Measurements from ENCODE around the gene SIRT2. TPM values are rescaled to one million over a fixed set of nuclear protein-coding genes. Genes with fewer than 3 reads are reported as not detected.
"Not testable (repeated sequence)": the region's sequence is repeated elsewhere in the genome, so short reads cannot be mapped to it uniquely, and the experiment has no call there.

SIRT2 gene
- polyA plus RNA-seq, 6 donors from 2014 or later: 43.2 to 64.9 (median 54.4) TPM

GRCh38 chr19:38861368-38861767 lies 38.0 kb downstream of the SIRT2 start:
- DNase-seq (no peak), ATAC-seq (ENCODE audit: low read depth in 2 of 2) (no peak)
- no peaks in the 10 kb centered on the region for H3K27me3 Mint-ChIP-seq
- peaks cover 0 to 5% (median 2%) of the 10 kb centered on the region in 7 donors for H3K9me3 Mint-ChIP-seq
- H3K4me3 Mint-ChIP-seq: peak overlapping the region in 2 of 8 donors; percentile 20 to 86
- H3K36me3 Mint-ChIP-seq: no peaks in the 10 kb centered on the region
- H3K27ac Mint-ChIP-seq: peak overlapping the region in 1 of 6 donors; percentile 78
- peaks cover 52 to 82% (median 72%) of the 10 kb centered on the region in 3 donors for H3K4me1 Mint-ChIP-seq

DNA sequence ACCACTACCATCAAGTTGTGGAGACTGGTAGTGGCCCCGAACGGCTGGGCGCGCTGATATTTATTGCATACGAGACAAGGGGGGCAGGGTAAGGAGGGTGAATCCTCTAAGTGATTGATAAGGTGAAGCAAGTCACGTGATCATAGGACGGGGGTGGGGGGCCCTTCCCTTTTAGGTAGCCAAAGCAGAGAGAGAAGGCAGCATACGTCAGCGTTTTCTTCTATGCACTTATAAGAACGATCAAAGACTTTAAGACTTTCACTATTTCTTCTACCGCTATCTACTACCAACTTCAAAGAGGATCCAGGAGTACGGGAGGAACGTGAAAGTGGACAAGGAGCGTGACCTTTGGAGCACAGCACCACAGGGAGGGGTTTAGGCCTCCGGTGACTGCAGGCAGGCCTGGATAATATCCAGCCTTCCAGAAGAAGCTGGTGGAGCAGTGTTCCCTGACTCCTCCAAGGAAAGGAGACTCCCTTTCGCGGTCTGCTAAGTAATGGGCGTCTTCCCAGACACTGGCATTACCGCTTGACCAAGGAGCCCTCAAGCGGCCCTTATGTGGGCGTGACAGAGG lies 39.7 kb downstream of the SIRT2 start:
- Mint-ChIP-seq H3K27ac (peak overlapping the region in 5 of 6 donors; percentile 49 to 89 (median 77)), H3K4me3 (peak overlapping the region in 5 of 8 donors; percentile 2 to 55 (median 16)), H3K4me1 (peaks cover 39 to 72% (median 57%) of the 10 kb centered on the region in 3 donors)
- not testable (repeated sequence) for H3K36me3 Mint-ChIP-seq; H3K9me3 Mint-ChIP-seq; DNase-seq; ATAC-seq (ENCODE audit: low read depth in 2 of 2); H3K27me3 Mint-ChIP-seq

- no peaks in the 10 kb centered on the region for H3K27me3 Mint-ChIP-seq
- no peaks in the 10 kb centered on the region for H3K9me3 Mint-ChIP-seq
- H3K36me3 Mint-ChIP-seq: no peaks in the 10 kb centered on the region
- DNase-seq (no peak), ATAC-seq (ENCODE audit: low read depth in 2 of 2) (no peak)
- peak overlapping the region; percentile 84 to 97 (median 96) for H3K27ac Mint-ChIP-seq
- H3K4me3 Mint-ChIP-seq: peak overlapping the region in 5 of 8 donors; percentile 70 to 87 (median 83)
- H3K4me1 Mint-ChIP-seq: peaks cover 32 to 65% (median 52%) of the 10 kb centered on the region in 3 donors
Measured at GRCh38 chr19:38856813-38857212, 42.6 kb downstream of the SIRT2 start.

DNA sequence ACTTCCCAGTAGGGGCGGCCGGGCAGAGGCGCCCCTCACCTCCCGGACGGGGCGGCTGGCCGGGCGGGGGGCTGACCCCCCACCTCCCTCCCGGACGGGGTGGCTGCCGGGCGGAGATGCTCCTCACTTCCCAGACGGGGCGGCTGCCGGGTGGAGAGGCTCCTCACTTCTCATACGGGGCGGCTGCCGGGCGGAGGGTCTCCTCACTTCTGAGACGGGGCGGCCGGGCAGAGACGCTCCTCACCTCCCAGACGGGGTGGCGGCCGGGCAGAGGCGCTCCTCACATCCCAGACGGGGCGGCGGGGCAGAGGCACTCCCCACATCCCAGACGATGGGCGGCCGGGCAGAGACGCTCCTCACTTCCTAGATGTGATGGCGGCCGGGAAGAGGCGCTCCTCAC lies 43.7 kb downstream of the SIRT2 start:
- not testable (repeated sequence) for H3K9me3 Mint-ChIP-seq; H3K27me3 Mint-ChIP-seq; H3K27ac Mint-ChIP-seq; H3K36me3 Mint-ChIP-seq; ATAC-seq (ENCODE audit: low read depth in 2 of 2); DNase-seq
- peak overlapping the region in 1 of 8 donors; percentile 87 for H3K4me3 Mint-ChIP-seq
- H3K4me1 Mint-ChIP-seq: peaks cover 39 to 71% (median 59%) of the 10 kb centered on the region in 3 donors

- H3K9me3 Mint-ChIP-seq; ATAC-seq (ENCODE audit: low read depth in 2 of 2); H3K36me3 Mint-ChIP-seq; DNase-seq; H3K27me3 Mint-ChIP-seq: not testable (repeated sequence)
- Mint-ChIP-seq H3K27ac (peak overlapping the region in 1 of 6 donors; percentile 58), H3K4me3 (peak overlapping the region in 3 of 8 donors; percentile 9 to 61 (median 20)), H3K4me1 (peaks cover 38 to 67% (median 58%) of the 10 kb centered on the region in 3 donors)
Measured at GRCh38 chr19:38854961-38855360, 44.5 kb downstream of the SIRT2 start.

- ATAC-seq (ENCODE audit: low read depth in 2 of 2): no peak
- Mint-ChIP-seq H3K27ac (peak overlapping the region; percentile 93 to 99 (median 98)), H3K4me1 (peaks cover 41 to 62% (median 57%) of the 10 kb centered on the region in 3 donors), H3K9me3 (no peaks in the 10 kb centered on the region), H3K27me3 (no peaks in the 10 kb centered on the region), H3K36me3 (no peaks in the 10 kb centered on the region), H3K4me3 (peak overlapping the region in 7 of 8 donors; percentile 62 to 98 (median 95))
- DNase-seq: no peak
Measured at GRCh38 chr19:38853214-38853613, 46.2 kb downstream of the SIRT2 start.

DNA sequence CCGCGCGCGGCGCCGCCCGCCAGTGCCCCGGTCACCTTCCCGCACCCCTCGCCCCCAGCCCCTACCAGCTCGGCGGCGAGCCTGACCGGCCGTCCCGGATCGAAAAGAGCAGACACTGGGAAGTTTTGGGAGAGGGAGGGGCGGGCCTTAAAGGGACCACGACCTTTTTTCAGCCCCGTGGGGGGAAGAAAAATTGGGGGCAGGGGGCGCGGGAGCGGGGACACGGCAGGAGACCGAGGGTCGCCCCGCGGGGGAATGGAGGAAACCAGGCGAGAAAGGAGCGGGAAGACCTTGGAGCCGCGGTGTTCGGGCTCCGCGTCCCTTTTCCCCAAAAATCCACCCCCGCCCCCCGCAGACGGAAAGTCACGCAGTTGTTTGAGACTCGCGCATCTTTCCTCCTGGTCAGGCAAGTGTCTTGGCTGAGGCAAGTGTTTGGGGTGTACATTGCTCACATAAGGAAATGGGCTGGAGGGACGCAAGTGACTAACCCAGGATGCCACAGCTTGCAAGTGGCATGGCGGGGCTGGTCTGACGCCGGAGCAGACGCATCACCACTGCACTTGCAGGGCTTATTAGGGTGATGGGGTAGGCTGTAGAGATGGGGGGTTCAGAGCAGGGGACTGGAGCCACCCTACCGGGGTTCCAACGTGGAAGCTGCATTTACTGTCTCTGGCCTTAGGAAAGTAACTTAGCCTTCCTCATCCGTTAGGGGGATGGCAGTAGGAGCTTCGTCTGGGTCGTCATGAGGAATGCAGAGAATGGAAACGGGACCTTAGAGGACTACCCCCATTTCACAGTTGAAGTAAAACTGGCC lies 47.0 kb downstream of the SIRT2 start:
- ATAC-seq (ENCODE audit: low read depth in 2 of 2): no peak
- H3K4me1 Mint-ChIP-seq: peaks cover 45 to 62% (median 57%) of the 10 kb centered on the region in 3 donors
- H3K27me3 Mint-ChIP-seq: no peaks in the 10 kb centered on the region
- peak; percentile 48 for DNase-seq
- H3K9me3 Mint-ChIP-seq: no peaks in the 10 kb centered on the region
- H3K4me3 Mint-ChIP-seq: peak overlapping the region; percentile 71 to 98 (median 96)
- H3K27ac Mint-ChIP-seq: peak overlapping the region; percentile 98 to 99 (median 98)
- no peaks in the 10 kb centered on the region for H3K36me3 Mint-ChIP-seq

DNA sequence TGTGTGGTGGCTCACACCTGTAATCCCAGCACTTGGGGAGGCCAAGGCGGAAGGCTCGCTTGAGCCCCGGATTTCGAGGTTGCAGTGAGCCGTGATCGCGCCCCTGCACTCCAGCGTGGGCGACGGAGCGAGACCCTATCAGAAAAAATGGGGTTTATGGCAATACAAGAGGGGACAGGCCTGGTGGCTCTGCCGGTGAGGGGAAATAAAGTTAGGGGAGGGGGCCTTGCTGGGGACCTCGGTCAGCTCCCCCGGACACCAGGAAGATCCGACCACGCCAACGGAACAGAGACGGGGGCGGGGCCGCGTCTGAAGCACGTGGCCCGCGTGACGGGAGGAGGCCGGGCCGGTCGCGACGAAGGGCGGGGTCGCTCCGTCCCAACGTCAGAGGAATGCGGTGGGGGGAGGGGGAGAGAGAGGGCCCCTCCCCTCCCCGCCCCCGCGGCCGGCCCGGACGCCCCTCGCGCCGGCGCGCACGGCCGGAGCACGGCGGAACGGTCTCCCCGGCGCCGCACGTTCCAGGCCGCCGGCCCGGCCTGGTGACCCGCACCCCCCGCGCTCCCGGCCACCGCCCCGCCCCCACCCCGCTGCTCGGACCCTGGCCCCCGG lies 47.7 kb downstream of the SIRT2 start:
- peaks cover 38 to 62% (median 55%) of the 10 kb centered on the region in 3 donors for H3K4me1 Mint-ChIP-seq
- H3K27ac Mint-ChIP-seq: peak overlapping the region; percentile 99 to 100 (median 100)
- H3K27me3 Mint-ChIP-seq: no peaks in the 10 kb centered on the region
- peak overlapping the region; percentile 71 to 99 (median 96) for H3K4me3 Mint-ChIP-seq
- no peaks in the 10 kb centered on the region for H3K9me3 Mint-ChIP-seq
- H3K36me3 Mint-ChIP-seq: no peaks in the 10 kb centered on the region
- DNase-seq: peak; percentile 93
- peak; percentile 9 to 15 for ATAC-seq (ENCODE audit: low read depth in 2 of 2)

DNA sequence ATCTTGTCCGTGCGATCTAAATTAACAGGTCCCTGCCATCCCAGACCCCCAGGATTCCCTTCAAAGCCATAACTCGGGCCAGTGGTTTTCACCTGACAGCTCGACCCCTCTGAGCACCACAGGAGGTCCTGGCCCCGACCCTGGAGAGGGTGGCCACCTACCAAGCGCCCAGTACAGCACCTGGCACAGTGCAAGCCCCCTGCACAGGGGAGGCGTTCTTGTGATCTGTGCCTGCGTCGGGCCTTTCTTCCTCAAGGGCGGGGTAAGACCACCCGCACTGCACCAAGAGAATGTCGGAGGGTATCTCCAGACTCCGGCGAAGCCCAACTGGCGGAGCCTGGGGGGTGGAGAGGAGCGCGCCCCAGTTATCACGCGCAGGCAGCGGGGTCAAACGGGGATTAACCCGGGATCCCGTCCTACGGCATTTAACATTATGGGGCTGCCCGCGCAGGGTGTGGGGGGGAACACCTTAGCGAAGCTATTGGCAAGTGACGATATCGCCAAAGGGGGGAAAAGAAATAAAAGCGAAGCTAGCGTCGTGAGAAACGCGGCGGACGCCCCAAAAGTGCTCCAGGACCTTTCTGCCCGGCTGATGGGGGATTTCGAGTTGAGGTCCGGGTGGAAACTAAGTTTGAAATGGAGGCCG lies 48.3 kb downstream of the SIRT2 start:
- Mint-ChIP-seq H3K27me3 (no peaks in the 10 kb centered on the region), H3K36me3 (peaks cover 0 to under 1% of the 10 kb centered on the region in 2 donors), H3K9me3 (no peaks in the 10 kb centered on the region), H3K4me3 (peak overlapping the region; percentile 71 to 99 (median 96)), H3K27ac (peak overlapping the region; percentile 99 to 100 (median 100)), H3K4me1 (peaks cover 35 to 61% (median 53%) of the 10 kb centered on the region in 3 donors)
- DNase-seq: peak; percentile 54
- ATAC-seq (ENCODE audit: low read depth in 2 of 2): no peak

- ATAC-seq (ENCODE audit: low read depth in 2 of 2) (peak; percentile 67 to 71), DNase-seq (no peak)
- no peaks in the 10 kb centered on the region for H3K9me3 Mint-ChIP-seq
- H3K4me3 Mint-ChIP-seq: peak overlapping the region; percentile 71 to 99 (median 96)
- peaks cover 3 to 6% of the 10 kb centered on the region in 2 donors for H3K36me3 Mint-ChIP-seq
- H3K4me1 Mint-ChIP-seq: peaks cover 38 to 67% (median 59%) of the 10 kb centered on the region in 3 donors
- H3K27ac Mint-ChIP-seq: peak overlapping the region; percentile 99 to 100 (median 100)
- no peaks in the 10 kb centered on the region for H3K27me3 Mint-ChIP-seq
Measured at GRCh38 chr19:38850436-38850975, 48.9 kb downstream of the SIRT2 start.

- H3K4me3 Mint-ChIP-seq: peak within 1 kb of the TSS; percentile 71 to 99 (median 96)
- DNase-seq: peak; percentile 100
- ATAC-seq (ENCODE audit: low read depth in 2 of 2): peak; percentile 58 to 61
- peaks cover 6 to 11% of the 10 kb centered on the region in 2 donors for H3K36me3 Mint-ChIP-seq
- peaks cover 42 to 70% (median 62%) of the 10 kb centered on the region in 3 donors for H3K4me1 Mint-ChIP-seq
- peak within 1 kb of the TSS; percentile 99 to 100 (median 100) for H3K27ac Mint-ChIP-seq
- no peaks in the 10 kb centered on the region for H3K9me3 Mint-ChIP-seq
- no peaks in the 10 kb centered on the region for H3K27me3 Mint-ChIP-seq
Measured at GRCh38 chr19:38849860-38850435, 49.5 kb downstream of the SIRT2 start, which contains the start of gene HNRNPL. TSS of gene HNRNPL (minus strand) at chr19:38849986. CDS start at chr19:38849966, 20 bp downstream.

GRCh38 chr19:38849147-38849859 lies 50.1 kb downstream of the SIRT2 start:
- DNase-seq (peak; percentile 94), ATAC-seq (ENCODE audit: low read depth in 2 of 2) (peak; percentile 21 to 29)
- peaks cover 45 to 71% (median 66%) of the 10 kb centered on the region in 3 donors for H3K4me1 Mint-ChIP-seq
- H3K27ac Mint-ChIP-seq: peak overlapping the region; percentile 99 to 100 (median 100)
- peak overlapping the region; percentile 71 to 99 (median 96) for H3K4me3 Mint-ChIP-seq
- H3K36me3 Mint-ChIP-seq: peaks cover 6 to 16% of the 10 kb centered on the region in 2 donors
- no peaks in the 10 kb centered on the region for H3K9me3 Mint-ChIP-seq
- H3K27me3 Mint-ChIP-seq: no peaks in the 10 kb centered on the region
